MM.1S (cell line): ENCODE results near the gene RPL6.
"Not testable (repeated sequence)": the region's sequence is repeated elsewhere in the genome, so short reads cannot be mapped to it uniquely, and the experiment has no call there.

ENCODE experiments used
- DNase-seq: peaks from one replicate; pipeline ENCODE4 v3.0.0-alpha.2; 2015
- H2AFZ ChIP-seq: fragments of 300-600 bp; sonication (generic); 2 replicates; pipeline ENCODE4 v1.6.0; 2016; ENCODE audit warnings: antibody characterized with exemption, low read length
- H3F3A ChIP-seq: fragments of 300-600 bp; sonication (generic); 2 replicates; pipeline ENCODE4 v1.6.1; 2016; ENCODE audit warnings: mild to moderate bottlenecking, antibody characterized with exemption, low read length, moderate library complexity, mixed read lengths; ENCODE audit not compliant: insufficient read depth
- H3K27ac ChIP-seq: fragments of 300-600 bp; sonication (generic); 2 replicates; pipeline ENCODE4 v1.5.1; 2016; ENCODE audit warnings: mild to moderate bottlenecking, low read length
- H3K27me3 ChIP-seq: fragments of 300-600 bp; sonication (generic); replicated peaks from 2 replicates; pipeline ENCODE4 v1.6.0; 2016; ENCODE audit warnings: low read length; ENCODE audit not compliant: insufficient read depth
- H3K36me3 ChIP-seq: fragments of 300-600 bp; sonication (generic); replicated peaks from 2 replicates; pipeline ENCODE4 v1.6.1; 2016; ENCODE audit warnings: mild to moderate bottlenecking, low read length, mixed read lengths; ENCODE audit not compliant: insufficient read depth
- H3K4me1 ChIP-seq: fragments of 300-600 bp; sonication (generic); 2 replicates; pipeline ENCODE4 v1.6.1; 2016; ENCODE audit warnings: low read length, mixed read lengths
- H3K4me2 ChIP-seq: fragments of 300-600 bp; sonication (generic); 2 replicates; pipeline ENCODE4 v1.6.0; 2016; ENCODE audit warnings: low read depth, low read length
- H3K4me3 ChIP-seq: fragments of 300-600 bp; sonication (generic); 2 replicates; pipeline ENCODE4 v1.5.1; 2016; ENCODE audit warnings: low read length, mixed read lengths
- H3K79me2 ChIP-seq: fragments of 300-600 bp; sonication (generic); 2 replicates; pipeline ENCODE4 v1.6.1; 2016; ENCODE audit warnings: mixed run types, low read length, mixed read lengths
- H3K9ac ChIP-seq: fragments of 300-600 bp; sonication (generic); 2 replicates; pipeline ENCODE4 v1.6.1; 2016; ENCODE audit warnings: low read length, mixed read lengths
- H3K9me2 ChIP-seq: fragments of 300-600 bp; sonication (generic); replicated peaks from 2 replicates; pipeline ENCODE4 v1.6.1; 2016; ENCODE audit warnings: mild to moderate bottlenecking, low read length, mixed read lengths; ENCODE audit not compliant: insufficient read depth
- H3K9me3 ChIP-seq: fragments of 300-600 bp; sonication (generic); replicated peaks from 2 replicates; pipeline ENCODE4 v1.6.1; 2016; ENCODE audit warnings: mild to moderate bottlenecking, low read length, mixed read lengths; ENCODE audit not compliant: insufficient read depth
- H4K20me1 ChIP-seq: fragments of 300-600 bp; sonication (generic); 2 replicates; pipeline ENCODE4 v1.6.1; 2016; ENCODE audit warnings: mild to moderate bottlenecking, low read length, moderate library complexity, mixed read lengths; ENCODE audit not compliant: insufficient read depth
- CTCF ChIP-seq: fragments of 300-600 bp; sonication (generic); IDR thresholded peaks from 2 replicates; pipeline ENCODE4 v1.5.1; 2016; ENCODE audit warnings: antibody characterized with exemption, low read length, mixed read lengths
- EZH2 ChIP-seq: fragments of 300-600 bp; sonication (generic); optimal IDR thresholded peaks from 2 replicates; pipeline ENCODE3; 2017; ENCODE audit warnings: low read depth, mild to moderate bottlenecking, antibody characterized with exemption, low read length, mixed read lengths
- EZH2phosphoT487 ChIP-seq: fragments of 300-600 bp; sonication (generic); IDR thresholded peaks from 2 replicates; pipeline ENCODE4 v1.6.1; 2018; ENCODE audit warnings: antibody characterized with exemption, low read length

RPL6 gene

GRCh38 chr12:112456029-112456428, 46.6 kb upstream of the RPL6 start:
- Histone ChIP-seq H3K4me3 (no peak overlapping the region), H3K9me3 (no peaks in the 10 kb centered on the region), H4K20me1 (no peaks in the 10 kb centered on the region), H3K4me2 (no peak overlapping the region), H3K9me2 (no peaks in the 10 kb centered on the region), H3K27me3 (no peaks in the 10 kb centered on the region), H3K79me2 (no peaks in the 10 kb centered on the region), H3K4me1 (no peaks in the 10 kb centered on the region), H3F3A (no peaks in the 10 kb centered on the region), H2AFZ (no peak overlapping the region), H3K9ac (no peak overlapping the region), H3K27ac (no peak overlapping the region), H3K36me3 (no peaks in the 10 kb centered on the region)
- no peak for DNase-seq
- TF ChIP-seq CTCF (no peak), EZH2 (no peak), EZH2phosphoT487 (no peak)

DNA sequence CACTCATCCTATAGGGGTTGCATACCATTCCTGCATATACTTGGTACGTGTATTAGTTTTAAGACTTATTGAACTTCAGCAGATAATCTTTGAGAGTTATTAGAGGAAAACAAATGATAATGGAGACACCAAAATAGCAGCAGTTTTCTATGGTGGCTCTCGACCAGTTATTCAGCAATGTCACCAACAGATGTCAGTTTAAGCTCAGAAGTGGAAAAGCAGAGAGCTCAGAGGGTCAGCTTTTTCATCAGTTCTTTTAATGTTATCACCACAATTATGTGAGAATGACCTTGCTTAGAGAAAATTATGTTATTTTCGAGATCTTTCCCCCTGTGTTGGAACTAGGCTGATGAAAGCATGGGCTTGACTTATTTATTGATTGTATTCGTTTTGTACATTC, 41.3 kb upstream of the RPL6 start:
- Histone ChIP-seq H3K36me3 (no peaks in the 10 kb centered on the region), H3K9me2 (no peaks in the 10 kb centered on the region), H3K27ac (no peak overlapping the region), H2AFZ (no peak overlapping the region), H4K20me1 (no peaks in the 10 kb centered on the region), H3K79me2 (no peaks in the 10 kb centered on the region), H3K9me3 (no peaks in the 10 kb centered on the region), H3K4me1 (no peaks in the 10 kb centered on the region), H3K27me3 (no peaks in the 10 kb centered on the region), H3K4me3 (no peak overlapping the region), H3K4me2 (no peak overlapping the region), H3F3A (no peaks in the 10 kb centered on the region), H3K9ac (no peak overlapping the region)
- DNase-seq: no peak
- TF ChIP-seq EZH2phosphoT487 (no peak), CTCF (no peak), EZH2 (no peak)

DNA sequence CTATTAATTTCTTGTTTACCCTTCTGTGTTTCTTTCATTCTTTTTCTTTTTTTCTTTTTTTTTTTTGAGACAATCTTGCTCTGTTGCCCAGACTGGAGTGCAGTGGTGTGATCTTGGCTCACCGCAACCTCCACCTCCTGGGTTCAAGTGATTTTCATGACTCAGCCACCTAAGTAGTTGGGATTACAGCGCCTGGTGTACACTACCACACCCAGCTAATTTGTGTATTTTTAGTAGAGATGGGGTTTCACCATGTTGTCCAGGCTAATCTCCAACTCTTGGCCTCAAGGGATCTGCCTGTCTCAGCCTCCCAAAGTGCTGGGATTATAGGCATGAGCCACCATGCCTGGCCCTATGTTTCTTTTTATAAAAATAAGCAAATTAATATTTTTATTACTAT, 38.8 kb upstream of the RPL6 start:
- H3K27ac ChIP-seq, H3K27me3 ChIP-seq, H3K36me3 ChIP-seq, H3K79me2 ChIP-seq, H3K9me3 ChIP-seq, H3K4me3 ChIP-seq, DNase-seq, H3K4me1 ChIP-seq, H4K20me1 ChIP-seq, H2AFZ ChIP-seq, H3K9ac ChIP-seq, H3F3A ChIP-seq, H3K9me2 ChIP-seq, H3K4me2 ChIP-seq: not testable (repeated sequence)

DNA sequence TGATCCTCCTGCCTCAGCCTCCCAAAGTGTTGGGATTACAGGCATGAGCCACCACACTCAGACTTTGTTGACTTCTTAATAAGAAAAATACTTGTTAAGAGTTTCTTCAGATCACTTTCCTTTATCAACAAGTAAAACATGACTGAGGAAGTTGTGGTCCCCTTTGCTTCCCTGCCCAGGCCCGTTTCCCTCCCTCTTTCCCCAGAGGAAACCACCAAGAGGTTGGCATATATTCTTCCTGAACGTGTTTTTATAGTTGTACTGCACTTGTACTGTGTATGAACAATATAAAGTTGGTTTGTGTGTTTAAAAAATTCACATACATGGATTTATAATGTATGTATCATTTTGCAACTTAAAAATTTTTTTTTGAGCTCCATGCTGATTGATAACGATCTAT, 37.7 kb upstream of the RPL6 start:
- no peak for DNase-seq
- Histone ChIP-seq H3K36me3 (no peaks in the 10 kb centered on the region), H3K4me2 (no peak overlapping the region), H3K79me2 (no peaks in the 10 kb centered on the region), H3K27ac (no peak overlapping the region), H3K4me3 (no peak overlapping the region), H3K27me3 (no peaks in the 10 kb centered on the region), H2AFZ (no peak overlapping the region), H4K20me1 (no peaks in the 10 kb centered on the region), H3K4me1 (no peaks in the 10 kb centered on the region), H3K9ac (no peak overlapping the region), H3K9me2 (no peaks in the 10 kb centered on the region), H3K9me3 (no peaks in the 10 kb centered on the region), H3F3A (no peaks in the 10 kb centered on the region)
- TF ChIP-seq EZH2phosphoT487: no peak
- no peak for TF ChIP-seq EZH2
- TF ChIP-seq CTCF: no peak
